Neutrophil (primary cell): ENCODE data around the gene MUC22.
"Not testable (repeated sequence)": the region's sequence is repeated elsewhere in the genome, so short reads cannot be mapped to it uniquely, and the experiment has no call there.

Experiments
- H3K27ac ChIP-seq: fragments of 200-600 bp; sonication (generic); 2 replicates; pipeline ENCODE4 v1.5.1; 2016; ENCODE audit warnings: mild to moderate bottlenecking, moderate library complexity
- H3K27me3 ChIP-seq: fragments of 200-600 bp; sonication (generic); 2 replicates; pipeline ENCODE4 v1.6.0; 2016; ENCODE audit warnings: mild to moderate bottlenecking
- H3K36me3 ChIP-seq: fragments of 200-600 bp; sonication (generic); 2 replicates; pipeline ENCODE4 v1.5.1; 2017
- H3K4me1 ChIP-seq, 2 experiments: fragments of 200-600 bp in 1 of 2; sonication (generic) in 1 of 2; 1 replicate in 1 of 2; 2 replicates in 1 of 2; pipeline versions ENCODE4 v1.5.1 to v1.6.1; 2013 to 2016; ENCODE audit warnings: low read depth in 1 of 2, low read length in 1 of 2, mild to moderate bottlenecking in 1 of 2, moderate library complexity in 1 of 2; ENCODE audit not compliant: control insufficient read depth in 1 of 2, insufficient read depth in 1 of 2
- H3K4me3 ChIP-seq, 2 experiments: fragments of 200-600 bp in 1 of 2; sonication (generic) in 1 of 2; 1 replicate in 1 of 2; 2 replicates in 1 of 2; pipeline ENCODE4 v1.5.1; 2013 to 2016; ENCODE audit warnings: low read depth in 1 of 2, low read length in 1 of 2, mild to moderate bottlenecking in 1 of 2, moderate library complexity in 1 of 2
- H3K9me3 ChIP-seq: fragments of 200-600 bp; sonication (generic); 2 replicates; pipeline ENCODE4 v1.5.1; 2016
- CTCF ChIP-seq: fragments of 200-600 bp; sonication (generic); IDR thresholded peaks from 2 replicates; pipeline ENCODE4 v1.5.1; 2016; ENCODE audit warnings: antibody characterized with exemption

The MUC22 gene

GRCh38 chr6:31063906-31064435 is 53.7 kb downstream of the MUC22 start:
- Histone ChIP-seq H3K27ac (no peak overlapping the region), H3K9me3 (no peaks in the 10 kb centered on the region), H3K4me3 (no peak overlapping the region), H3K4me1 (no peaks in the 10 kb centered on the region), H3K36me3 (no peaks in the 10 kb centered on the region), H3K27me3 (peaks cover 42% of the 10 kb centered on the region)
- TF ChIP-seq CTCF = no peak

DNA sequence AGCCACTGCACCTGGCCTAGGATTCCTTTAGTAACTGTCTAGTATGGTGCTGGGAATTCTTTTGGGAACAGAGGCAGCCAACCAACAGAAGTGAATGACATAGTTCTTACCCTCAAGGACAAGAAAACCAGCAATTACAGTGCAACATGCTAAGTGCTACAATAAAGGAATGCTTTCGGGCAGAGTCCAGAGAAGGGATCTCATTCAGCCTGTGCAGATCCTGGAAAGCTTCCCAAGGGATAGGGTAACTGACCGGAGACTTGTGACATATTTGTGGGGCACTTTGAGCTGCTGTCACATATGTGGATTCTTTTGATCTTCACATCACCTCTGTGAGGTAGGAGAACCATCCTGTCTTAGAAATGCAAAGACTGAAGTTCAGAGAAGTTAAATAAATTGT is 55.3 kb downstream of the MUC22 start:
- H3K27me3 ChIP-seq = peaks cover 38% of the 10 kb centered on the region
- H3K27ac ChIP-seq = no peak overlapping the region
- no peak overlapping the region for H3K4me3 ChIP-seq
- no peaks in the 10 kb centered on the region for H3K36me3 ChIP-seq
- no peaks in the 10 kb centered on the region for H3K4me1 ChIP-seq
- no peak for TF ChIP-seq CTCF
- H3K9me3 ChIP-seq = no peaks in the 10 kb centered on the region

DNA sequence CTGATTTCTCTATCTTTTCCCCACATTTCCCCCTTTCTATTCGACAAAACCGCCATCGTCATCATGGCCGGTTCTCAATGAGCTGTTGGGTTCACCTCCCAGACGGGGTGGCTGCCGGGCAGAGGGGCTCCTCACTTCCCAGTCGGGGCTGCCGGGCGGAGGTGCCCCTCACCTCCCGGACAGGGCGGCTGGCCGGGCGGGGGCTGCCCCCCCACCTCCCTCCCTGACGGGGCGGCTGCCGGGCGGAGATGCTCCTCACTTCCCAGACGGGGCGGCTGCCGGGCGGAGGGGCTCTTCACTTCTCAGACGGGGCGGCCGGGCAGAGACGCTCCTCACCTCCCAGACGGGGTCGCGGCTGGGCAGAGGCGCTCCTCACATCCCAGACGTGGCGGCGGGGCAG is 56.8 kb downstream of the MUC22 start:
- H3K4me3 ChIP-seq, H3K27ac ChIP-seq, H3K4me1 ChIP-seq, H3K9me3 ChIP-seq, H3K36me3 ChIP-seq: not testable (repeated sequence)
- peaks cover 26% of the 10 kb centered on the region for H3K27me3 ChIP-seq

DNA sequence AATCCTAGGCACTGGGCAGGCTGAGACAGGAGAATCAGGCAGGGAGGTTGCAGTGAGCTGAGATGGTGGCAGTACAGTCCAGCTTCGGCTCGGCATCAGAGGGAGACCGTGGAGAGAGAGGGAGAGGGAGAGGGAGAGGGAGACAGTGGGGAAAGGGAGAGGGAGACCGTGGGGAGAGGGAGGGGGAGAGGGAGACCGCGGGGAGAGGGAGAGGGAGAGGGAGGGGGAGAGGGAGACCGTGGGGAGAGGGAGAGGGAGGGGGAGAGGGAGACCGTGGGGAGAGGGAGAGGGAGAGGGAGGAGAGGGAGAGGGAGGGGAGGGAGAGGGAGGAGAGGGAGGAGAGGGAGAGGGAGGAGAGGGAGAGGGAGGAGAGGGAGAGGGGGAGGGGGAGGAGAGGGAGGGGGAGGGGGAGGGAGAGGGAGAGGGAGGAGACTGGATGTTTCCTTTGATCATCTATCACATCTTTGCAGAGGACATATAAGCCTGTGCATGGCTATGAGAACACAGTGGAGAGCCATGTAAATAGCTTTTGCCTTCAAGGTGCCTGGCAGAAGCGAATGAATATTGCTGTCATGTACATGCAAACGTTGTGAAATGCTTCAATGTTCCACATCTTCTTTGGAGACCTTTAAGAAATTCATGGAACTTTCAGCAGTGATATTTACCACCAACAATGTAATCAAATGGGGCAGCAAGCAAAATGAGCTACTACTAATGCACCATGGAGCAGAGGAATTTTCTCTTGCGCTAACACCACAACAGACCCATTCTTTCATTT is 57.8 kb downstream of the MUC22 start:
- not testable (repeated sequence) for H3K4me1 ChIP-seq, H3K36me3 ChIP-seq, H3K4me3 ChIP-seq, H3K27ac ChIP-seq, H3K9me3 ChIP-seq
- H3K27me3 ChIP-seq = peaks cover 19% of the 10 kb centered on the region

DNA sequence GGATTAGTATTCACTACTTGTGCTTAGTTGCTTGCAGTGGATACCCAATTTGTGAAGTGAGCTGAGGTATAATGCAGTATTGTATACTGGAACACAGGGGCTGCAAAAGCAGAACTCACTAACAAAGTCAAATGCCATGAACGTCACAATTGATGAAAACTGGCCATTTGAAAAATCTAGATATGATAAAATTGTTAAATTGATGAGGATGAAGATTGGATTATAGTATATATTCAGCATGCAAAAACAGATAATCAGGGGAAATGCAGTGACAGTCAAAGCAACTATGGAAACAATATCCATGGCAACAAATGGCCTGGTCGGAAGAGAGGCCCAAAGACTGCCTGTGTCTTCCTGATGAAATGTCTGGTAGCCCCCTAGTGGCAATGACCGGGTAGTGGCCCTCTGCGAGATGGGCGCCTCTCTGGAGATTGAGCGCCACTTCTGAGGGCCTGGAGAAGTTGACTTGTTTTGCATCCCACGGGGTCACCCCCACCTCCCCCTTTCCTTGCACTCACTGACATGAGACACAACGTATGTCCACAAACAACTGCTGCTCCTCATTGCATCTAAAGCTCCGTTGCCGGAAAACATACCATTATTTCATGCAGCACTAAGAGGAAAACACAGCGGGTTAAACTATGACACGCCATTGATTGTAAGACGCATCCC is 58.5 kb downstream of the MUC22 start:
- peak; percentile 57 for TF ChIP-seq CTCF
- H3K27me3 ChIP-seq = peaks cover 13% of the 10 kb centered on the region
- no peaks in the 10 kb centered on the region for H3K9me3 ChIP-seq
- H3K4me3 ChIP-seq = no peak overlapping the region
- H3K27ac ChIP-seq = no peak overlapping the region
- no peaks in the 10 kb centered on the region for H3K36me3 ChIP-seq
- H3K4me1 ChIP-seq = no peaks in the 10 kb centered on the region

DNA sequence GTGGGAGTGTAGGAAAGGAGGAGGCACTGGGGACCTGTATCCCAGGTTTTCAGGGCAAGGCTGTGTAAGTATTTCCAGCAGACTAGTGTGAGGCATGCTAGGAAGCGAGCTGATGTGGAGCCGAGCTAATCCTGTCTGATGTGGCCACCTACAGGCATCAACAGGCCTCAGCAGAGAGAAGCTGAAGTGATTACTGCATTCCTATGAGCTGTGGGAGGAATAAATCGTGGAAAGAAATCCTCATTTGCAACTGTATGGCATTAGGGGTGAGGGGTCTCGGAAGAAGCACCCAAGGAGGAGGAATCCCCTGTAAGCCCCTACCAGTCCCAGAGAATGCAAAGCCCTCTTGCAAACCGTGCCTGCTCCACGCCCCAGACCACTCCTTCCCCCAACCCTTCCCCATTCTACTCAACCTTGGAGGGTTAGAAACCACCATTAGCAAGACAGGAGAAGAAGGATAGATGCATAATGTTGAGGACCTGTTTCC is 60.5 kb downstream of the MUC22 start:
- H3K4me1 ChIP-seq = no peaks in the 10 kb centered on the region
- no peaks in the 10 kb centered on the region for H3K36me3 ChIP-seq
- H3K9me3 ChIP-seq = no peaks in the 10 kb centered on the region
- H3K27ac ChIP-seq = no peak overlapping the region
- no peak overlapping the region for H3K4me3 ChIP-seq
- H3K27me3 ChIP-seq = peaks cover 4% of the 10 kb centered on the region
- TF ChIP-seq CTCF = no peak
